Suprapubic skin (tissue), 4 donors: ENCODE data around the gene DDT.

Source experiments
- POLR2A ChIP-seq, 2 donors: fragments of 450-650 bp; IDR thresholded peaks; one replicate each; pipeline ENCODE4 v1.6.1; 2017; ENCODE audit warnings: antibody characterized with exemption in 2 of 2, mild to moderate bottlenecking in 2 of 2, moderate library complexity in 2 of 2
- POLR2AphosphoS5 ChIP-seq, 3 donors: sonication (generic); formaldehyde crosslinking; IDR thresholded peaks; one replicate each; pipeline ENCODE4 v1.6.1; 2017; ENCODE audit warnings: antibody characterized with exemption in 3 of 3
- TF ChIP-seq, protein P1 (sequence below), 2 donors: fragments of 200-600 bp in 1 of 2; fragments of 450-650 bp in 1 of 2; sonication (generic) in 1 of 2; IDR thresholded peaks; one replicate each; pipeline ENCODE4 v1.5.1; 2016 to 2019; ENCODE audit warnings: antibody characterized with exemption in 2 of 2, mild to moderate bottlenecking in 1 of 2, moderate library complexity in 1 of 2

DNA sequence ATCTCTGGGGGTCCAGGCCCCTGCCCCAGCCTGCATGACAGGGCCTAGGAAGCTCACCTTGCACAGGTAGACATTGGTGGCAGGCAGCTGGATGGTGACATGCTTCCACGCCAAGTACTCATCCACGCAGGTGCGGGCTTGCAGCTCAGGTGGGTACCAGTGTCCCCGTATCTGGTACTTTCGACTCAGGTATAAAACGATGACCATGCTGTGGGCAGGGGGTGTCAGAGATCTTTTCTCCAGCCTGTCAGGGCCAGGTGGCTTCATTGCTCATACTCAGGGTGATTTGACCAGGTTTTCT, 32.6 kb upstream of the DDT start:
- TF ChIP-seq, protein P1, sequence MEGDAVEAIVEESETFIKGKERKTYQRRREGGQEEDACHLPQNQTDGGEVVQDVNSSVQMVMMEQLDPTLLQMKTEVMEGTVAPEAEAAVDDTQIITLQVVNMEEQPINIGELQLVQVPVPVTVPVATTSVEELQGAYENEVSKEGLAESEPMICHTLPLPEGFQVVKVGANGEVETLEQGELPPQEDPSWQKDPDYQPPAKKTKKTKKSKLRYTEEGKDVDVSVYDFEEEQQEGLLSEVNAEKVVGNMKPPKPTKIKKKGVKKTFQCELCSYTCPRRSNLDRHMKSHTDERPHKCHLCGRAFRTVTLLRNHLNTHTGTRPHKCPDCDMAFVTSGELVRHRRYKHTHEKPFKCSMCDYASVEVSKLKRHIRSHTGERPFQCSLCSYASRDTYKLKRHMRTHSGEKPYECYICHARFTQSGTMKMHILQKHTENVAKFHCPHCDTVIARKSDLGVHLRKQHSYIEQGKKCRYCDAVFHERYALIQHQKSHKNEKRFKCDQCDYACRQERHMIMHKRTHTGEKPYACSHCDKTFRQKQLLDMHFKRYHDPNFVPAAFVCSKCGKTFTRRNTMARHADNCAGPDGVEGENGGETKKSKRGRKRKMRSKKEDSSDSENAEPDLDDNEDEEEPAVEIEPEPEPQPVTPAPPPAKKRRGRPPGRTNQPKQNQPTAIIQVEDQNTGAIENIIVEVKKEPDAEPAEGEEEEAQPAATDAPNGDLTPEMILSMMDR (IDR thresholded peaks at IDR 0.05) = no peak
- TF ChIP-seq POLR2A (IDR thresholded peaks at IDR 0.05) = no peak
- TF ChIP-seq POLR2AphosphoS5 (IDR thresholded peaks at IDR 0.05) = no peak
